ENCODE measurements around the gene RND3. TPM values are rescaled to one million over a fixed set of nuclear protein-coding genes. Genes with fewer than 3 reads are reported as not detected.

RND3 gene, protein sequence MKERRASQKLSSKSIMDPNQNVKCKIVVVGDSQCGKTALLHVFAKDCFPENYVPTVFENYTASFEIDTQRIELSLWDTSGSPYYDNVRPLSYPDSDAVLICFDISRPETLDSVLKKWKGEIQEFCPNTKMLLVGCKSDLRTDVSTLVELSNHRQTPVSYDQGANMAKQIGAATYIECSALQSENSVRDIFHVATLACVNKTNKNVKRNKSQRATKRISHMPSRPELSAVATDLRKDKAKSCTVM
- 152 TPM for total RNA-seq

DNA sequence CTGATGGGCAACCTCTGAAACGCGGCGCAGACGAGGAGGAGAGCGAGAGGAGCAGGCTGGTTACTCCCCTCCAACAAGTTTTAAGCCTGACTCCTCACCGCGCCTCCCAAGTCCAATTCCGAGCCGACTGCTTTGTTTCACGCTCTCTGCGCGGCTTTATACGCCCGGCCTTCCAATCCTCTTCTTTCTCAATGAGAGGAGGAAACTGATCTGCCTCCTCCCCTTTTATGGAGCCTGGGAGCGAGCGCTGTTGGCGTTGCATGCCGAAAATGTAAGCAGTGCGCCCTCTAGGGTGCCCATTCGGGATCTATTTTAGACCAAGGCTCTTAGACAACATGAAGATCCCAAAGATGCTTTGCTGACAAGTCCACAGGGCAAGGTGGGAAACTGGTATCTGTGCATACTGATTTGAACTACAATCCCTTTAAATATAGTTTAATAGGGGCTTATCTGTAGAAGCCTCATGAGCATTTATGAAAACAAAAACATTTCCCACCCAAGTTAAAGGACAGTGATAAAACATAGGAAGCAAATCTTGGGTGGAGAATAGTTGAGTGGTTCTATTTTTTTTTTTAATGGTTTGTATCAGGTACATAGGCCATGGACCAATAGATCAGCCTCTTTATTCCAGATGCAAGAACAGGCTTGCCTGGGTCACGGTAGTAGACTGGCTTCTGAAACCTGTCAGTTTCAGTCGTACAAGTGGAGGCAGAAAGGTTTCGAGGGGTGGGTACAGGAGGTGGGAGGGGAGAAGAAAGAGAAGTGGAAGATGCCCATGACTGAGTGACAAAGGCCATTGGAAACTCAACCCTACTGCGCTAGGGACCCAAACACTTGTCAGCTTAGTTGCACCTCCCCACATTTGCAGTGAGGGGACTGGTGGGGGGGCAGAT lies at the start of gene RND3:
Gene RND3 (minus strand): TSS at position 131 of the 893 bp plus-strand sequence. CDS start 250 bp downstream, outside the sequence.

